NT2/D1 (cell line): ENCODE results near the gene BCAS3.

Experiments used
- DNase-seq: peaks from one replicate; pipeline ENCODE4 v3.0.0-alpha.2; 2011; ENCODE audit warnings: low read depth, low spot score
- H3K27me3 ChIP-seq: 2 replicates; pipeline ENCODE4 v1.6.0; 2011; ENCODE audit warnings: mild to moderate bottlenecking; ENCODE audit not compliant: insufficient read length, insufficient read depth
- H3K36me3 ChIP-seq: 2 replicates; pipeline ENCODE4 v1.6.1; 2011; ENCODE audit warnings: mild to moderate bottlenecking, low read length, mixed read lengths; ENCODE audit not compliant: insufficient read depth, insufficient read length
- H3K4me1 ChIP-seq: 2 replicates; pipeline ENCODE4 v1.5.1; 2011; ENCODE audit not compliant: insufficient read depth, insufficient read length
- H3K4me3 ChIP-seq: 2 replicates; pipeline ENCODE4 v1.5.1; 2011; ENCODE audit warnings: low read depth; ENCODE audit not compliant: insufficient read length
- H3K9ac ChIP-seq: 2 replicates; pipeline ENCODE4 v1.6.0; 2011; ENCODE audit warnings: low read depth; ENCODE audit not compliant: insufficient read length
- H3K9me3 ChIP-seq: 2 replicates; pipeline ENCODE4 v1.5.1; 2011; ENCODE audit warnings: mild to moderate bottlenecking, low read length; ENCODE audit not compliant: insufficient read depth
- SUZ12 ChIP-seq: IDR thresholded peaks from 2 replicates; pipeline ENCODE4 v1.6.1; 2011; ENCODE audit not compliant: insufficient read length, insufficient read depth; ENCODE audit errors: extremely low read depth
- YY1 ChIP-seq: IDR thresholded peaks from 2 replicates; pipeline ENCODE4 v1.6.1; 2011; ENCODE audit not compliant: insufficient read length, insufficient read depth
- ZNF274 ChIP-seq: IDR thresholded peaks from 2 replicates; pipeline ENCODE4 v1.6.1; 2011; ENCODE audit warnings: mild to moderate bottlenecking, low read depth, low read length

Gene BCAS3

GRCh38 chr17:61314368-61315078, 636.9 kb downstream of the BCAS3 start:
- no peak for DNase-seq
- no peak overlapping the region for H3K4me3 ChIP-seq
- no peaks in the 10 kb centered on the region for H3K27me3 ChIP-seq
- no peak overlapping the region for H3K9ac ChIP-seq
- no peaks in the 10 kb centered on the region for H3K36me3 ChIP-seq
- TF ChIP-seq ZNF274 (no peak), YY1 (no peak), SUZ12 (no peak)
- H3K9me3 ChIP-seq, result no peaks in the 10 kb centered on the region
- H3K4me1 ChIP-seq, result no peaks in the 10 kb centered on the region

- no peak for DNase-seq
- no peak for TF ChIP-seq YY1
- TF ChIP-seq SUZ12, result no peak
- no peak for TF ChIP-seq ZNF274
- H3K4me1 ChIP-seq, result peaks cover 2% of the 10 kb centered on the region
- H3K9me3 ChIP-seq, result no peaks in the 10 kb centered on the region
- H3K9ac ChIP-seq, result no peak overlapping the region
- H3K36me3 ChIP-seq, result no peaks in the 10 kb centered on the region
- H3K27me3 ChIP-seq, result no peaks in the 10 kb centered on the region
- H3K4me3 ChIP-seq, result no peak overlapping the region
Observed at GRCh38 chr17:61316633-61317032, 639.0 kb downstream of the BCAS3 start.

GRCh38 chr17:61317779-61318178, 640.1 kb downstream of the BCAS3 start:
- Histone ChIP-seq H3K4me1 (peaks cover 2% of the 10 kb centered on the region), H3K36me3 (no peaks in the 10 kb centered on the region), H3K9me3 (no peaks in the 10 kb centered on the region), H3K4me3 (no peak overlapping the region), H3K27me3 (no peaks in the 10 kb centered on the region), H3K9ac (no peak overlapping the region)
- TF ChIP-seq YY1, result no peak
- TF ChIP-seq SUZ12, result no peak
- TF ChIP-seq ZNF274, result no peak
- no peak for DNase-seq

- Histone ChIP-seq H3K27me3 (no peaks in the 10 kb centered on the region), H3K36me3 (no peaks in the 10 kb centered on the region), H3K9ac (no peak overlapping the region), H3K9me3 (no peaks in the 10 kb centered on the region), H3K4me3 (no peak overlapping the region), H3K4me1 (peaks cover 2% of the 10 kb centered on the region)
- TF ChIP-seq ZNF274 (no peak), SUZ12 (no peak), YY1 (no peak)
- DNase-seq, result no peak
Observed at GRCh38 chr17:61318684-61319098, 641.0 kb downstream of the BCAS3 start.

- H3K36me3 ChIP-seq, result no peaks in the 10 kb centered on the region
- peaks cover 2% of the 10 kb centered on the region for H3K4me1 ChIP-seq
- TF ChIP-seq SUZ12 (no peak), ZNF274 (no peak), YY1 (no peak)
- DNase-seq, result no peak
- no peak overlapping the region for H3K9ac ChIP-seq
- no peaks in the 10 kb centered on the region for H3K27me3 ChIP-seq
- H3K4me3 ChIP-seq, result no peak overlapping the region
- no peaks in the 10 kb centered on the region for H3K9me3 ChIP-seq
Observed at GRCh38 chr17:61321344-61321743, 643.7 kb downstream of the BCAS3 start.

GRCh38 chr17:61322325-61323002, 644.8 kb downstream of the BCAS3 start:
- H3K9me3 ChIP-seq, result no peaks in the 10 kb centered on the region
- no peak for DNase-seq
- no peak overlapping the region for H3K4me3 ChIP-seq
- peaks cover 2% of the 10 kb centered on the region for H3K4me1 ChIP-seq
- no peaks in the 10 kb centered on the region for H3K36me3 ChIP-seq
- TF ChIP-seq ZNF274 (no peak), YY1 (no peak), SUZ12 (no peak)
- no peak overlapping the region for H3K9ac ChIP-seq
- no peaks in the 10 kb centered on the region for H3K27me3 ChIP-seq
